GM11168 (cell line): ENCODE measurements around the gene SEPTIN14.
"Not testable (repeated sequence)": the region's sequence is repeated elsewhere in the genome, so short reads cannot be mapped to it uniquely, and the experiment has no call there.

Experiments used
- in situ Hi-C: fragments of 300-500 bp; cut with MboI; formaldehyde crosslinking; loops from one replicate; pipeline ENCODE4 v1.12.0; 2022; ENCODE audit warnings: low sequenced_read_pairs; ENCODE audit not compliant: unreplicated experiment

SEPTIN14 gene

DNA sequence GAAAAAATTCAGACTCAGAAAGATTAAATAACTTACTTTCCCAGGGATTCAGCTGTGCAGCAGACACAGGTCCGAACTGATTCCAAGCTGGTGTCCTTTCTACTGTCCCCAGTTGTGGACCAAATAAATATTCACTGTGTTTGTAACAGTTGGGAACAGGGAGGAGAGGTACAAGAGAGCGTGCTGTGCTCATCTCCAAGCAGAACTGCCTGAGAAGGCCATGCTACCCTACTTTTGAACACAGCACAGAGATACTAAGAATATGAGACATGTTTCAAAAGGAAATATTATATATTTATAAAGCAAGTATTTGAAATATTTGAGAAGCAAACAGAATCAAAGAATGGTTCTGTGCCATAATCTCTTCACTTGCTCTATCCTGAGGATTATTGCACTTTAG is at the start of gene SEPTIN14:
Gene SEPTIN14 (minus strand): TSS at position 101 of the 400 bp plus-strand sequence. CDS start 756 bp downstream, outside the sequence.
- in situ Hi-C loops = not testable (repeated sequence)

DNA sequence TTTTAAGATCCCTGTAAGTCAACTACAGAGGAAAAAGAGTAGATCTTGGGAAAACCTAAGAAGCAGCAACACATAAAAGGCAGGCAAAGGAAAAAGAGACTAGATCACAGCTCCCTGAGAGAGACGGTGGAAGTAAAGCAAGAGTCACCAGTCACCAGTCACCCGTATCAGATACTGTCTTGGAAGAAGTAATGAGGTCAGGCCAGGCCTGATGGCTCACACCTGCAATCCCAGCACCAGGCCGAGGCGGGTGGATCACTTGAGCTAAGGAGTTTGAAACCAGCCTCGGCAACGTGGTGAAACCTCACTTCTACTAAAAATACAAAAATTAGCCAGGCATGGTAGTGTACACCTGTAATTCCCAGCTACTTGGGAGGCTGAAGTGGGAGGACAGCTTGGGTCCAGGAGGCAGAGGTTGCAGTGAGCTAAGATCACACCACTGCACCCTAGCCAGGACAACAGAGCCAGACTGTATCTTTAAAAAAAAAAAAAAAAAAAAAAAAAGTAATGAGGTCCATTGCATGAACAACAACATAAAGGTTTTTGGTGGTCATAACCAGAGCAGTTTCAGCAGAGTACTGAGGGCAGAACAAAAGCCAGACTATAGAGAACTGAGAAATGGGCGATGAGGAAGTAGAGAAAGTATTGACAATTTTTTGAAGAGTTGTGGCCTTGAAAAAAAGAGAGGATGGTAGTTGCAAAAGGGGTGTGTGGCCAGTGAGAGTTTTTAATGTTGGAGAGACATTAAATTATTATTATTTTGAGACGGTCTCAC is 41.6 kb upstream of the SEPTIN14 start:
- in situ Hi-C loops = no loop called here

DNA sequence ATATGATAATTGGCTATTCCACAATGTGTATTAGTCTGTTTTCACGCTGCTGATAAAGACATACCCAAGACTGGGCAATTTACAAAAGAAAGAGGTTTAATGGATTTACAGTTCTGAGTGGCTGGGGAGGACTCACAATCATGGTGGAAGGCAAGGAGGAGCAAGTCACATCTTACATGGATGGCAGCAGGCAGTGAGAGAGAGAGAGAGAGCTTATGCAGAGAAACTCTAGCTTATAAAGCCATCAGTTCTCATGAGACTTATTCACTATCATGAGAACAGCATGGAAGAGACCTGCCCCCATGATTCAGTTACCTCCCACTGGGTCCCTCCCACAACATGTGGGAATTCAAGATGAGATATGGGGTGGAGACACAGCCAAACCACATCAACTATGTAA is 38.5 kb upstream of the SEPTIN14 start:
- in situ Hi-C loops = not testable (repeated sequence)

DNA sequence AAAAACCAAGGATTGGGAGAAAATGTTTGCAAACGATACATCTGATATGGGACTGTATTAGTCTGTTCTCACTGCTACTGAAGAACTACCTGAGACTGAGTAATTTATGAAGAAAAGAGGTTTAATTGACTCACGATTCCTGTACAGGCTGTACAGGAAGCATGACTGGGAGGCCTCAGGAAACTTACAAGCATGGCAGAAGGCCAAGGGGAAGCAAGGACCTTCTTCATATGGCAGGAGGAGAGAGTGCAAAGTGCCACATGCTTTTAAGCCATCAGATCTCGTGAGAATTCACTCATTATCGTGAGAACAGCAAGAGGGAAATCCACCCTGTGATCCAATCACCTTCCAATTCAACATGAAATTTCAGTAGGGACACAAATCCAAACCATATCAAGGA is 35.7 kb upstream of the SEPTIN14 start:
- in situ Hi-C loops = no loop called here

DNA sequence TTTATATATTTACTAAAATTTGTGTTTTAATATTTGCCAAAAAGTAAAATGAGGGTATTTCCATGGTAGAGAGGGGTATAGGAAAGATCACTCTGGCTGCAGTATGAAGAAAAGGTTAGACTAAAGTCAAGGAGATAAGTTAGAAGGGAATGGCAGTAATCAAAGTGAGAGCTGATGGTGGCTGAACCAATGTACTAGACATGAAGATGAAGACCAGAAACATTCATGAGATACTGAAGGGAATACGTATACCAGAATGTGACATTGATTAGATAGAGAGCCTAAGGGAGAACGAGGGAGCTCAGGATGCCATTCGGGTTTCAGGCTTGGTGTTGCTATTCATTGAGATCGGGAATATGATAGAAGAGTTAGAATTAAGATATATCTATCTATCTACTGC is 32.5 kb upstream of the SEPTIN14 start:
- in situ Hi-C loops = no loop called here

DNA sequence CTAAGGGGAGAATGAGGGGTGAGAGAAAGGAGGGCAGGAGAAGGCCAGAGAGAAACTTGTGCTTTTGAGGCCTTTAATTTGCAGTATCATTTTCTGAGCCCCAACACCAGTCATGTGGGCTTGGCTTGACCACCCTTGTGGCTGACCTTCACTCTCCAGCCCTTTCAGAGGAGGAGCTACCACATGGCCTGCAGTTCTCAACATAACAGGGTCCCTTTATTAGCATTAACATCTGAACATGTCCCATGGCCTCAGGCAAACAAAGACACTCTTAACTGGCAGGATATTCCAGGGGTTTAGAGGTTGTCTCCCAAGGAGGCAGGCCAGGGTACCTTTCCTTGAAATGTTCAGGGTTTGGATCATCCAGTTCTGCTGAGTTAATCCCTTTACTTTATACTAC is 31.4 kb upstream of the SEPTIN14 start:
- in situ Hi-C loops = no loop called here

DNA sequence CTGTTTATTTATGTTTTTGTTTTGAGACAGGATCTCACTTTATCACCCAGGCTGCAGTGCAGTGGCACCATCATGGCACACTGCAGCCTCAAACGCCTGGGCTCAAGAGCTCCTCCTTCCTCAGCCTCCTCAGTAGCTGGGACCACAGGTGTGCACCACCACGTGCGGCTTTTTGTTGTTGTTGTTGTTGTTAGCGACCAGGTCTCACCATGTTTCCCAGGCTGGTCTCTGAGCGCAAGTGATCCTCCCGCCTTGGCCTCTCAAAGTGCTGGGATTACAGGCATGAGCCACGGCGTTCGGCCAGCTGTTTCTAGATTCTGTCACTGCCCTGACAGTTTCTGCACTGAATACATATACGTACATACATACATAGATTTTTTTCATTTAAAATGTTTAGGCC is 25.8 kb upstream of the SEPTIN14 start:
- in situ Hi-C loops = not testable (repeated sequence)

DNA sequence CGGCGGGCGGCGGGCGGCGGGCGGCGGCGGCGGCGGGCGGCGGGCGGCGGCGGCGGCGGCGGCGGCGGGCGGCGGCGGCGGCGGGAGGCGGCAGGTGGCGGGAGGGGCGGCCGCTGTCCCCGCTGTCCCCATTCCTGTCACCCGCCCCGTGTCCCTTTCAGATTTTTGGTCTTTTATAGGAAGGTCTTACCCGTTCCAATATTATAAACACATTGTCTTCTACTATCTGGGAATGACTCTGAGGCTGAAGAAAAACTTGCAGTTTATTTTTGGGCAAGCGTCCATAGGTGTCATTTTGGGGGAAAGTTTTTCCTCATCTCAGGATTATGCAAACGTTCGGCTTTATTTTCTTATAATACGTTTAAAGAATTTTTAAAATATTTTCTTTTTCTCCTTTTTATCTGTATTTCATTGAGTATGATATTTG is 25.3 kb upstream of the SEPTIN14 start:
- in situ Hi-C loops = no loop called here

DNA sequence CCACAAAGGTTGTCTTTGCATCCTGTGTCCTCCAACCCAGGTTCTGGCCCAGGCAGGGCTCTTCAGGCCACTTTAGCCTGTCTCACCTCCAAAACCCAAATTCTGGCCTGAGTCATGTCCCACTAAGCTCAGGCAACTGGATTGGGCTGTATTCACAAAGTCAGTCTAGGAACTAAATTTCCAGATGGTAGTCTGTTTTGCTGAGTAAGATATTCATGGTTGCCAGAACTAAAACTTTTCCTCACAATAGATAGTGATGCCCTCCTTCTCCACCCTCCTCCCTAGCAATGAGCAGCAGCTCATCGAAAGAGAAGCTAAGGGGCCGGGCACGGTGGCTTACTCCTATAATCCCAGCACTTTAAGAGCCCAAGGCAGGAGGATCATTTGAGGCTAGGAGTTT is 21.8 kb upstream of the SEPTIN14 start:
- in situ Hi-C loops = no loop called here

DNA sequence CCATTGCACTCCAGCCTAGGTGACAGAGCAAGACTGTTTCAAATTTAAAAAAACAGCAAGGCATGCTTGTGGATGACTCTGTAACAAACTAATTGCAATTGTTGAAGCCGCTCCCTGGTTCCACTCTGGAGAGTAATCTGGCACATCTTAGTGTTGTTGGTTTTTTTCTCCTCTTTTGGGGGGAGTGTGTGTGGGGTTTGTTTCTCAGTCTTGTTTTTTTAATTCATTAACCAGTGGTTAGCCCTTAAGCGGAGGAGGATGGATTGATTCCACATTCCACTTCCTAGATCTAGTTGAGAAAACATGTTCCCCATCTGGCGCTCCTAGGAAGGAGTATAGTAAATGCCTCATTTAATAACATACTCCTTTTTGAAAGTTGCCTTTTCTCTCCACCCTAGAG is 16.1 kb upstream of the SEPTIN14 start:
- in situ Hi-C loops = no loop called here

DNA sequence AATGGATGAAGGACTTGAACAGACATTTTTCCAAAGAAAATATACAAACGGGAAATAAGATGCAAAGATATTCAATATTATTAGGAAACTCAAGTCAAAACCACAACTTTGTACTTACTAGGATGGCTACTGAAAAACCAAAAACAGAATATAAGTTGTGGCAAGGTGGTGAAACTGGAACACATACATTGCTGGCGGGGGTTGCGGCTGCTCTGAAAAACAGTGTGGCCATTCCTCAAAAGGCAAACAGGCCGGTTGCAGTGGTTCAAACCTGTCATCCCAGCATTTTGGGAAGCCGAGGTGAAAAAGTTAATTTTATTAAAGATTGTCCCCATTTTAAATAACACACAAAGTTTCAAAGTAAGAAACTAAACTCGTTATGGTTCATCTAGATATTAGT is 14.8 kb upstream of the SEPTIN14 start:
- in situ Hi-C loops = no loop called here

DNA sequence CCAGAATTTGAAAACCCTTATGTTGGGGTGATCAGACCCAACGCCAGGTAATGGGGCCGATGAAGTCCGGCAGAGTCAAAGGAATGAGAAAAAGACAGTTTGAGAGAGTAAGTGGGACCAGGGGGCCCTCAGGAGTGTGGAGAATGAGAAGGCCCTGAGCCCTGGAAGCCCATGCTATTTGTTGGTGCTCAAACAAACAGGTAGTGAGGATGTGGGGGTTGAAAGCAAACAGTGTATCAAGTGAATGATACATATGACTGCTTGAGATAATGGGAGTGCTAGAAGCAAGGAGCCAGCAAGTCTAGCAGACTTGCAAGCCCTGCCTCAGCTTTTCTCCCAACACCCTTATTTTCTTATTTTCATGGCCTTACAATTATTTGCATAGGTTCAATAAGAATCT is 11.2 kb upstream of the SEPTIN14 start:
- in situ Hi-C loops = no loop called here

DNA sequence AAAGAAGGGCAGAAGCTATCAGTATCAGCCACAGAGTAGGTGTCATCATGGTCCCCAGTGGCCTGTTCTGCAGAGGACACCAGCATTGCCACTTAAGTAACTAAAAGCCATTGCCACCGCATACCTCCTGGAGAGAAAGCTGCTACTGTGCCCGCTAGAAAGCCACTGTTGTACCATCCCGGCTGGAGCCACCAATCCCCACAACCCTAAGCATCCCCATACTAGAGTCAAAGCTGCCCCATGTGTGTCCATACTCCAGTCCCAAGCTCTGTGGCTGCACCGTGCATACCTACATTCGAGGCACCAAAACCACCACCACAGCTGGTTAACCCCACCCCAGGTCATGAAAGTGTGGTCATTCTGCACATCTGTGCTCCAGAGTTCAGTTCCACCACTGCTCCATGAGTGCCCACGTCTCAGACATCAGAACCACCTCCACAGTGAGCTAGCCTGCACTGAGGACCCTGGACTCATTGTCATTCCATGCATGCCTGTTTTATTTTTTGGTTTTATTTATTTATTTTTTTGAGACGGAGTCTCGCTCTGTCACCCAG is 9.5 kb upstream of the SEPTIN14 start:
- in situ Hi-C loops = no loop called here

DNA sequence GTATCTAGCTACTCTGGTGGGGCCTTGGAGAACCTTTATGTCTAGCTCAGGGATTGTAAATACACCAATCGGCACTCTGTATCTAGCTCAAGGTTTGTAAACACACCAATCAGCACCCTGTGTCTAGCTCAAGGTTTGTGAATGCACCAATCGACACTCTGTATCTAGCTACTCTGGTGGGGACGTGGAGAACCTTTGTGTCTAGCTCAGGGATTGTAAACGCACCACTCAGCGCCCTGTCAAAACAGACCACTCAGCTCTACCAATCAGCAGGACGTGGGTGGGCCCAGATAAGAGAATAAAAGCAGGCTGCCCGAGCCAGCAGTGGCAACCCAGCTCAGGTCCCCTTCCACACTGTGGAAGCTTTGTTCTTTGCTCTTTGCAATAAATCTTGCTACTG is 6.4 kb upstream of the SEPTIN14 start:
- in situ Hi-C loops = not testable (repeated sequence)

DNA sequence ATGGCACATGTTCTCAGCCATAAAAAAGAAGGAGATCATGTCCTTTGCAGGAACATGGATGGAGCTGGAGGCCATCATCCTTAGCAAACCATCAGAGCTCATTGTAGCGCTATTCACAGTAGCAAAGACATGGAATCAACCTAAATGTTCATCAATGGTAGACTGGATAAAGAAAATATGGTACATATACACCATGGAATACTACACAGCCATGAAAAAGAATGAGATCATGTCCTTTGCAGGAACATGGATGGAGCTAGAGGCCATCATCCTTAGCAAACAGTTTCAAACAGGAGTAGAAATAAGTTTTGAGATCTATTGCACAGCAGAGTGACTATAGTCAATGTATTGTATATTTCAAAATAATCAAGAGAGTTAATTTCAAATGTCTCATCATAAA is 17.4 kb downstream of the SEPTIN14 start:
- in situ Hi-C loops = not testable (repeated sequence)

DNA sequence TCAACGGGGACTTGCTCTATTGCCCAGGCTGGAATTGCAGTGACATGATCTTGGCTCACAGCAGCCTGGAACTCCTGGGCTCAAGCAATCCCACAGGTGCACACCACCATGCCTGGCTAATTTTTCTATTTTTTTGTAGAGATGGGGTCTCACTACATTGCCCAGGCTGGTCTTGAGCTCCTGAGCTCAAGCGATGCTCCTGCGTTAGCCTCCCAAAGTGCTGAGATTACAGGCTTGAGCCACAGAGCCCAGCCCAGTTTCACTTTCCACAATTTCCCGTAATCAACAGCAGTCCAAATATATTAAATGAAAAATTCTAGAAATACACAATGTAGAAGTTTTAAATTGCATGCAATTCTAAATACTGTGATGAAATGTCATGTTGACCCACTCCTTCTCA is 24.0 kb downstream of the SEPTIN14 start:
- in situ Hi-C loops = no loop called here

DNA sequence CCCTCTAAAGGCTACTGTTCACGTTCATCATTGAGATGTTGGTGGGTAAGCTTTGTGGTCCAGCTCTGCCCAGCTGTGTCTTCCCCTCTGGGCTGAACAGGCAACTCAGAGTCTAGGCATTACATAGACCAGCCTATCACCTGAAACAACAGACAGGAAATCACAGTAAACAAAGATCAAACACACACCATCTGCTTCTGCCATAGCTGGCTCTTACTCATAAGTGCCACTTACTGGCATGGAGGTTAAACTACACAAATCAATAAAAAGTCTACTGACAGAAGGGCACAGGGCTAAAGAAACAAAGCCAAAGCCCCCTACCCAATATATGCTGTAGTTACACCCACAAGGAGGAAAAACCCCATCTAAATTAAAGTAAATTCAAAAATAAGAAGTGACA is 35.0 kb downstream of the SEPTIN14 start:
- in situ Hi-C loops = no loop called here

DNA sequence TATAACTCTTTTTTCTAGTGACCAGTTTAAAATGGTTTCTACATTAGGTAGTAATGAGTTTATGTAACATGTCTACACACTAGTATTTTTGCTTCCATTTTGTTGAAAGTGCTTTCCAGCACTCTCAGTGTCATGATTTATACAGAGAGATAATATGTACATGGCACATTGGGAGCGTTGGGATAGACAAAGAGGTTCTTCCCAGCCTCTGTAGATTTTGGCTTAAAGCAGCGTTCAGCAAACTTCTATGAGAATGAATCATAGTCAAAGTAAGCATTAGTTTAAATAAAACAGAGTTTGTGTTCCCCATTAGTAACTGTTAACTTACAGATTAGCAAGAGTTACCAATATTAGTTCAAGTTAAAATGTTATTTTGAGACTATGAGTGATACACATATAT is 43.9 kb downstream of the SEPTIN14 start:
- in situ Hi-C loops = no loop called here

DNA sequence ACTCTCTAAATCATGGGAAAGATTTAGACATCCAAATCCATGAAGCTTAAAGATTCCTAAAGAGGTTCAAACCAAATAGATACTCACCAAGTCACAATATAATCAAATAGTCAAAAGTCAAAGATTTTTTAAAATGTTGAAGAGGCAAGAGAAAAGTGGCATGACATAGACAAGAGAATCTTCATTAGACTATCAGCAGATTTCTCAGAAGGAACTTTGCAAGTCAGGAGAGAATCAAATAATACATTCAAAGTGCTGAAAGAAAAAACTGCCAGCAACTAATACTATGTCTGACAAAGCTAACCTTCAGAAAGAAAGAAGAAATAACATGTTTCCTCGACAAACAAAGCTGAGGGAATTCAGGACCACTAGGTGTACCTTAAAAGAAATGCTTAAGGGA is 65.3 kb downstream of the SEPTIN14 start:
- in situ Hi-C loops = not testable (repeated sequence)

DNA sequence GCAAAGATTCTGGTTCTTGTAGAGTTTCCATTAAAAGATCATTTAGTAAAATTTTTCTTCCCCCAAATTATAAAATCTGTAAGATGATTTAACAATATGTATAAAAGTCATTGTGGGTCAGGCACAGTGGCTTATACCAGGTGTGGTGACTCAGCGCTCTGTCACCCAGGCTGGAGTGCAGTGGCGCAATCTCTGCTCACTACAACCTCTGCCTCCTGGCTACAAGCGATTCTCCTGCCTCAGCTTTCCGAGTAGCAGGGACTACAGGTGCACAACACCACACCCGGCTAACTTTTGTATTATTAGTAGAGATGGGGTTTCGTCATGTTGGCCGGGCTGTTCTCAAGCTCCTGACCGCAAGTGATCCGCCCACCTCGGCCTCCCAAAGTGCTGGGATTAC is 68.0 kb downstream of the SEPTIN14 start:
- in situ Hi-C loops = no loop called here

DNA sequence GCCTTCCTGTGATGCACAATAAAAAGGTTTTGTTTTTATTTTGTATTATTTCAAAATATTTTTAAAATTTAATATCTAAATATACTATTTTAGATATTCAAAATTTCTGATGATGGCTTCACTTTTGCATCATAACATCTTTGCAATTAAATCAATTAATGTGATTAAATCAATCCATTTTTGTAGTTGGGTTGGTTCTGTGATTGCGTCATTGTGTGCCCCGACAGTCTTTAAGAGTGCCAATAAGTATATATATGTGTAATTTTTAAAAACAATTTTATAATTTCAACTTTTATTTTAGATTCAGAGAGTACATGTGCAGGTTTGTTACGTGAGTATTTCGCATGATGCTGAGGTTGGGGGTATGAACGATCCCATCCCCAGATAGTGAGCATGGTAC is 70.5 kb downstream of the SEPTIN14 start:
- in situ Hi-C loops = no loop called here

DNA sequence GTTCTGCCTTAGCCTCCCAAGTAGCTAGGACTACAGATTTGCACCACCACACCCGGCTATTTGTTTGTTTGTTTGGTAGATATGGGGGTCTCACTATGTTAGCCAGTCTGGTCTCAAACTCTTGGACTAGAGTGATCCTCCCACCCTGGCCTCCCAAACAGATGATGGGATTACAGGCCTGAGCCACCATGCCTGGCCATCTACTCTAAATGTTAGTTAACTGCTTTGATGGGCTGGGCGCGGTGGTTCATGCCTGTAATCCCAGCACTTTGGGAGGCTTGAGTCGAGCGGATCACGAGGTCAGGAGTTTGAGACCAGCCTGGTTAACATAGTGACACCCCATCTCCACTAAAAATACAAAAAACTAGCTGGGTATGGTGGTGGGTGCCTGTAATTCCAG is 74.8 kb downstream of the SEPTIN14 start:
- in situ Hi-C loops = no loop called here
